Activated naive CD4-positive, alpha-beta T cell treated with anti-CD3 and anti-CD28 coated beads, Interleukin-2, amount 10 ng/mL, durations not matched to agents 7 days and 5 days (primary cell): ENCODE results near the gene PAFAH1B2.

Source experiments
- CTCF ChIA-PET: fragments of 350-600 bp; sonication (Branson Sonifier 250); formaldehyde crosslinking; loops from one replicate; lab custom pipeline; 2021; ENCODE audit warnings: antibody characterized with exemption; lab: Charles Lee
- DNase-seq: peaks from one replicate; pipeline ENCODE4 v3.0.0-alpha.2; 2020
- H3K27ac Mint-ChIP-seq: one replicate; pipeline ENCODE4 v1.8.0; 2021; ENCODE audit warnings: mild to moderate bottlenecking, moderate library complexity, mixed read lengths
- H3K27me3 Mint-ChIP-seq: one replicate; pipeline ENCODE4 v1.8.0; 2021; ENCODE audit warnings: mild to moderate bottlenecking, mixed read lengths
- H3K36me3 Mint-ChIP-seq: one replicate; pipeline ENCODE4 v1.8.0; 2021; ENCODE audit warnings: mixed read lengths
- H3K4me1 Mint-ChIP-seq: one replicate; pipeline ENCODE4 v1.8.0; 2021; ENCODE audit warnings: mixed read lengths
- H3K4me3 Mint-ChIP-seq: one replicate; pipeline ENCODE4 v1.8.0; 2021; ENCODE audit warnings: mild to moderate bottlenecking, moderate library complexity, mixed read lengths
- H3K9me3 Mint-ChIP-seq: one replicate; pipeline ENCODE4 v1.8.0; 2021; ENCODE audit warnings: mixed read lengths

Gene PAFAH1B2

DNA sequence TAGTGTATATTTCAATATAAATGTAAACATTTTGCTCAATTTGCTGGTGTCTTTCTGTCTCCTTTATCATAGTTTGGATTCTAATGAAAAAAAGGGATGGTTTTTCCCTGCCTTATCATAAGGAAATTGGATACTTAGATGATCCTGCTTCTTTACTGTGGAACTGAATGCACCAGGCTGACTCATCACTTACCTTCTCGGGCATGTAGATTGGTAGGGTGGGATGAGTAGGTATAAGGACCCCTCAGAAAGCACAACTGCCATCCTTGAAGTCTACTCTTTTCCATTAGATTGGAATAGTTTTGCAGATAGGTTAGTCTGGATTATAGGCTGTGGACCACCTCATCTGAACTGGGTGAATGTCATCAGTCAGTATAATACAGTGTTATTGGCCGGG, 26.9 kb downstream of the PAFAH1B2 start:
- H3K4me3 Mint-ChIP-seq = no peak overlapping the region
- H3K36me3 Mint-ChIP-seq = peaks cover 28% of the 10 kb centered on the region
- DNase-seq = no peak
- no peak overlapping the region for H3K27ac Mint-ChIP-seq
- H3K4me1 Mint-ChIP-seq = peaks cover 2% of the 10 kb centered on the region
- CTCF ChIA-PET = interaction anchor here (1.2 to 2.2 kb wide), 3 partner anchors 10 to 49 kb away, joined by 3 to 8 read pairs (median 4); no protein-coding TSS in a partner anchor
- no peaks in the 10 kb centered on the region for H3K27me3 Mint-ChIP-seq
- no peaks in the 10 kb centered on the region for H3K9me3 Mint-ChIP-seq

GRCh38 chr11:117171404-117172061, 27.4 kb downstream of the PAFAH1B2 start:
- Mint-ChIP-seq H3K4me3 (no peak overlapping the region), H3K27me3 (no peaks in the 10 kb centered on the region), H3K27ac (no peak overlapping the region), H3K9me3 (no peaks in the 10 kb centered on the region), H3K36me3 (peaks cover 24% of the 10 kb centered on the region), H3K4me1 (peaks cover 2% of the 10 kb centered on the region)
- DNase-seq = no peak
- CTCF ChIA-PET = interaction anchor here (0.8 to 2.2 kb wide), 4 partner anchors 9 to 49 kb away, joined by 3 to 17 read pairs (median 6); no protein-coding TSS in a partner anchor

DNA sequence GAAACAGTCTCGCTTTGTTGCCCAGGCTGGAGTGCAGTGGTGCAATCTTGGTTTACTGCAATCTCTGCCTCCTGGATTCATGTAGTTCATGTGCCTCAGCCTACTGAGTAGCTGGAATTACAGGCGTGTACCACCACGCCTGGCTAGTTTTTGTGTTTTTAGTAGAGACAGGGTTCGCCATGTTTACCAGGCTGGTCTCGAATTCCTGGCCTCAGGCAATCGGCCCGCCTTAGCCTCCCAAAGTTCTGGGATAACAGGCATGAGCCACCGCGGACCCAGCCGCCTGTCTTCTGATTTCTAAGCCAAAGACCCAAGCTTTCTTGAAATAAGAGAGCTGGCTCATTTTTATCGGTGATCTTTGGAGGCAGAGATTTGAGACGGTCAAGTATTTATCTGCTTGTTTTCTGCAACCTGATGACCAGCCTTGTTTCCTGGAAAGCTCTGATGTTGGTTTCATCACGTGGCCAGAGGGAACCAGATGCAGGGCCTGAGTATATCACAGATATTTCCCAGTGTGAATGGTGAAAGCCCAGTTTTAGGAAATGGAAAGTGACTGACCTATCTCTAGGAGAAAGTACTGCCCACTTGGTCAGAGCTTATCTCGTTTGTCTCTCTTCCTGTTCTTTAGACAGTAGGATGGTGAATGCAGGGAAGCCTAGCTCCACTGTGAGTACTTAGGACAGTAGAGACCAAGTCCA, 28.8 kb downstream of the PAFAH1B2 start:
- H3K27ac Mint-ChIP-seq = no peak overlapping the region
- peaks cover 5% of the 10 kb centered on the region for H3K4me1 Mint-ChIP-seq
- H3K36me3 Mint-ChIP-seq = peaks cover 18% of the 10 kb centered on the region
- DNase-seq = no peak
- H3K9me3 Mint-ChIP-seq = no peaks in the 10 kb centered on the region
- CTCF ChIA-PET = interaction anchor here (0.8 to 1.9 kb wide), 4 partner anchors 9 to 382 kb away, joined by 3 to 17 read pairs (median 4); partner anchors contain the start of gene APOA5
- H3K4me3 Mint-ChIP-seq = no peak overlapping the region
- no peaks in the 10 kb centered on the region for H3K27me3 Mint-ChIP-seq

DNA sequence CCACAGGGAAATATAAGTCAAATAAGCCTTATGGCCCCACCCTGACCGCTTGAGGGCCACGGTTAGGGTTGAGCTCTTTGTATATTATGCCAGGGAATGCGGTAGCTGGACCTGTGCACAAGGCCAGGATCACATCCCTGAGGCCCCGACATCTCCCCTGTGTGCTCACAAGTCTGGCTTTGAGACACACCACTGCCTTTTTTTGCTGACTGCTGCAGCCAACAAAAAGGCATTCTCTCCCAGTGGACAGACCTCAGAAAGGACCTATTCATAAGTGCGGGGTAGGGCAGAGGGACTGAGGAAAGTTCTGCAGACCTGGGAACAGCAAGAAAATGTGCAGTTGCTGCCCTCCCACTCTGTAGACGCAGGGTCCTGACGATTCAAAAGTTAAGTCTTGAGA, 31.0 kb downstream of the PAFAH1B2 start:
- no peak overlapping the region for H3K4me3 Mint-ChIP-seq
- no peaks in the 10 kb centered on the region for H3K27me3 Mint-ChIP-seq
- peaks cover 11% of the 10 kb centered on the region for H3K36me3 Mint-ChIP-seq
- H3K4me1 Mint-ChIP-seq = peaks cover 19% of the 10 kb centered on the region
- H3K9me3 Mint-ChIP-seq = no peaks in the 10 kb centered on the region
- no peak overlapping the region for H3K27ac Mint-ChIP-seq
- DNase-seq = no peak
- CTCF ChIA-PET = no interaction called here

DNA sequence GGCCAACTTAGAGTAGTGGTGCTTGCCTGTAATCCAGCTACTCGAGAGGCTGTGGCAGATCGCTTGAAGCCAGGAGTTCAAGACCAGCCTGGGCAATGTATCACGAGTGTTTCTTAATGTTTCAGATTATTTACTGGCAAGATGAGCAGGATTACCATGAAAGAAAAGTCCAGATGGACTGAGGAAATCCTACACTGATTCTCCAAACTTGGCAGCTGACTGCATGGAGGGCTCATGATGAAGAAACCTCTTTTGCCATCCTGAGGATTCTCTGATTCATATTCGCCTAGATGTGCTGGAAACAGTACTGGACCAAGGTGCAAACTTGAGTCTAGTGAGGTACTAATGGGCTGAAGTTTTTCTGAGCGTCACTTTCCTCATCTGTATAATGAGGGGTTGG, 31.7 kb downstream of the PAFAH1B2 start:
- Mint-ChIP-seq H3K27ac (no peak overlapping the region), H3K9me3 (no peaks in the 10 kb centered on the region), H3K4me3 (no peak overlapping the region), H3K36me3 (peaks cover 8% of the 10 kb centered on the region), H3K27me3 (no peaks in the 10 kb centered on the region), H3K4me1 (peaks cover 26% of the 10 kb centered on the region)
- CTCF ChIA-PET = interaction anchor here (1.0 kb wide), 1 partner anchor 32 kb away, joined by 3 read pairs; the partner anchor contains the start of gene PAFAH1B2
- DNase-seq = no peak

DNA sequence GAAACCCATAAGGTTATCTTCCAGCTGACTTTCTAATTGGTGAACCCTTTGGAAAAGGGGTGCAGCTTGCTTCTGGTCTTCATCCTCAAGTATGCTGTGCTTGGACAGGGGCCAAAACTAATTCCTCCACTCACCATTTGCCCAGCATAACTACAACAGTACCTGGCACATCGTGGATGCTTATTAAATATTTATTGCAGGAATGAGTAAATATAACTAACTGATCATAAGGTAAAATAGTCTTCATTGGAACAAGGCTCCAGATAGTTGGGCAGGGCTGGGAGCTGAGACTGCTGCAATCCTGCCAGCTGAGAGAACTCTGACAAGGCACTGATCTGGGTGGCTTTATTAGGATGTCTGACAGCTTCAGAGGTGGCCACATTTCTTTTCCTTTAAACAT, 32.1 kb downstream of the PAFAH1B2 start:
- no peaks in the 10 kb centered on the region for H3K9me3 Mint-ChIP-seq
- peaks cover 30% of the 10 kb centered on the region for H3K4me1 Mint-ChIP-seq
- CTCF ChIA-PET = interaction anchor here (1.0 kb wide), 1 partner anchor 32 kb away, joined by 3 read pairs; the partner anchor contains the start of gene PAFAH1B2
- no peak overlapping the region for H3K27ac Mint-ChIP-seq
- peaks cover 5% of the 10 kb centered on the region for H3K36me3 Mint-ChIP-seq
- no peak overlapping the region for H3K4me3 Mint-ChIP-seq
- no peaks in the 10 kb centered on the region for H3K27me3 Mint-ChIP-seq
- no peak for DNase-seq

DNA sequence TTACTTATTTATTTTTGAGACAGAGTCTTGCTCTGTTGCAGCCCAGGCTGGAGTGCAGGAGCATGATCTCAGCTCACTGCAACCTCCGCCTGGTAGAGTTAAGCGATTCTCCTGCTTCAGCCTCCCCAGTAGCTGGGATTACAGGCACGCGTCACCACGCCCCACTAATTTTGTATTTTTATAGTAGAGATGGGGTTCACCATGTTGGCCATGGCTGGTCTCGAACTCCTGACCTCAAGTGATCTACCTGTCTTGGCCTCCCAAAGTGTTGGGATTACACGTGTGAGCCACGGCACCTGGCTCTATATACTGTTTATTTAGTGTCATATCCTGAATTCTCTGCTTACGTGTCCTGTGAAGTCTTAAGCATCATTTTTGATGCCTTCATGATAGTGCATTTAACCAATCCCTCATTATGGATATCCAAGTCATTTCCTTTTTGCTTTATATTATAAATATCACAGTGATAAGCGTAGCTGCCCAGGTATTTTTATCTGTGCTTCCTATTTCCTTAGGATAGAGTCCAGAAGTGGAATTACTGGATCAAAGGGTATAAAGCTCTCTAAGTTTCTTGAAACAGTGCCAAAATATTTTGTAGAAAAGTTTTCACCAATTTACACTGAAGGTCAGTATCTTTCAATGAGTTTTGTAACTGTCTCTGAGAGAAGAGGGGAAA, 33.6 kb downstream of the PAFAH1B2 start:
- H3K4me1 Mint-ChIP-seq = peaks cover 32% of the 10 kb centered on the region
- H3K9me3 Mint-ChIP-seq = no peaks in the 10 kb centered on the region
- peak overlapping the region; percentile 93 for H3K4me3 Mint-ChIP-seq
- H3K27me3 Mint-ChIP-seq = no peaks in the 10 kb centered on the region
- CTCF ChIA-PET = interaction anchor here (6.1 kb wide), 1 partner anchor 48 kb away, joined by 111 read pairs; no protein-coding TSS in a partner anchor
- peak overlapping the region; percentile 90 for H3K27ac Mint-ChIP-seq
- no peak for DNase-seq
- no peaks in the 10 kb centered on the region for H3K36me3 Mint-ChIP-seq

DNA sequence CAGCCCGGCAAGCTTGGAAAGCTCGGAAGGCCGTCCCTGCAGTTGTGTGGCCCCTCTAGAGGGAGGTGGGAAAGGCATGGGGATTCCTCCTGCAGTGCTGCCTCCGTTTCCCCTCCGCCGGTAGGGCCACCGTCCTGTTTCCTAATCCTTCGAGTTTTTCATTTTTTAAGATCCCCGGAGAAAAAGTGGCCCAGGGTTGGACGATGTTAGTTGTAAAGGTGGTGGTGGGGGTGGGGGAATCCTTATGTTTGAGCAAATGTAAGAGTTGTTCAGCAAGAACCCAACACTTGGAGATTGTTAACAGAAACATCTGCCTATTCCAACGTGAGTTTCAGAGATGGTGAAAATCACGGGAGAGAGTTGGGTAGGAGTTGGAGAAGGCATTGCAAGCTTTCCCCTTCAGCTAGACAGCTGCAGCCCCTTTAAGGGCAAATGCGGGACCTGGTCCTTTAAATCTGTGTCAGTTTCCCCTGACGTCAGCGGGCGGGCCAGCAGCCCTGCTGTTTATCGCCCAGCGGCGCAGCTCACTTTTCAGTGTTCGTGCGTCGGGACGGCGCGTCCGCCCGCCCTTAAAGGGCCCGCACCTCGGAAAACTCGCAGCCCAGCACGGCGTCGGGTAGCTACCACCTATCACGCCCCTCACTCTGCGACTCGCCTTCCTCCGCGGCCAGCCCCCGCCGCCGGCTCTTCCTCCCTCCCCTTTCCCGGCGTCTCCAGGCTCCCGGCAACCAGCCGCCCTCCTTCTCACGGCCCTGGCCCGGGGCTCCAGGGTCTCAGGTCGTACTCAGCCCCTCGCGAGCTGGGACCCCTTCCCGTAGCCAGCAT, 34.3 kb downstream of the PAFAH1B2 start, which contains the start of gene SIDT2:
SIDT2 (plus strand) TSS at position 534 of the 825 bp plus-strand sequence. CDS start 521 bp downstream, outside the sequence.
- DNase-seq = peak; percentile 95
- H3K27me3 Mint-ChIP-seq = no peaks in the 10 kb centered on the region
- peak within 1 kb of the TSS; percentile 93 for H3K4me3 Mint-ChIP-seq
- peaks cover 32% of the 10 kb centered on the region for H3K4me1 Mint-ChIP-seq
- H3K36me3 Mint-ChIP-seq = peaks cover 2% of the 10 kb centered on the region
- CTCF ChIA-PET = interaction anchor here (0.6 to 6.1 kb wide), 4 partner anchors 28 to 47 kb away, joined by 3 to 111 read pairs (median 3); partner anchors contain the start of gene PAFAH1B2
- H3K27ac Mint-ChIP-seq = peak within 1 kb of the TSS; percentile 90
- no peaks in the 10 kb centered on the region for H3K9me3 Mint-ChIP-seq

GRCh38 chr11:117179048-117179999, 35.2 kb downstream of the PAFAH1B2 start:
- Mint-ChIP-seq H3K27ac (peak overlapping the region; percentile 87), H3K27me3 (no peaks in the 10 kb centered on the region), H3K9me3 (no peaks in the 10 kb centered on the region), H3K4me3 (peak overlapping the region; percentile 93), H3K4me1 (peaks cover 30% of the 10 kb centered on the region), H3K36me3 (peaks cover 2% of the 10 kb centered on the region)
- peak; percentile 67 for DNase-seq
- CTCF ChIA-PET = interaction anchor here (0.6 to 6.1 kb wide), 11 partner anchors 12 to 57 kb away, joined by 3 to 111 read pairs (median 5); no protein-coding TSS in a partner anchor

DNA sequence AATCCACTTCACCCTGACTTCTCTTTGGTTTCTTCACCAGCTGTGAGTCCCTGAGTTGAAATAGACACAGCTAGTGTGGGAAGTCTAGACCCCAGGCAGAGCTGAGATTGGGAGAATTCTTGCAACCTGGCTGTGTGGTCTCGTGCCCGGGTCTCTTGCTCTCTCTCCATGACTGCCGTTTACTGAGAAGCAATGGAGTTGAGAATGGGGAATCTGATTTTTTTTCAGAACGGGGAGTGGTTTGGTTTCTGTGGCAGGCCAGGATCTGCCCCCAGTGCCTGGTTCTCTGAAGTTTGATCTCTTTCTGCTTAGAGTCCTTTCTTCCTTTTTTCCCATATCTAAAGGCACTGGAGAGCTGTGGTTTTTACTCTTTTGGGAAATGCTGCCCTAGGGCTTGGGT, 35.9 kb downstream of the PAFAH1B2 start:
- Mint-ChIP-seq H3K4me1 (peaks cover 30% of the 10 kb centered on the region), H3K27me3 (no peaks in the 10 kb centered on the region), H3K27ac (peak overlapping the region; percentile 87), H3K9me3 (no peaks in the 10 kb centered on the region), H3K4me3 (peak overlapping the region; percentile 93), H3K36me3 (peaks cover 2% of the 10 kb centered on the region)
- CTCF ChIA-PET = interaction anchor here (0.7 to 6.1 kb wide), 15 partner anchors 10 to 1749 kb away, joined by 3 to 111 read pairs (median 5); partner anchors contain the start of gene ZPR1
- DNase-seq = no peak

- DNase-seq = peak; percentile 79
- peaks cover 30% of the 10 kb centered on the region for H3K4me1 Mint-ChIP-seq
- H3K27ac Mint-ChIP-seq = peak overlapping the region; percentile 87
- CTCF ChIA-PET = interaction anchor here (0.6 to 6.1 kb wide), 21 partner anchors 9 to 1748 kb away, joined by 3 to 111 read pairs (median 4); partner anchors contain the start of gene ZPR1
- peaks cover 2% of the 10 kb centered on the region for H3K36me3 Mint-ChIP-seq
- peak overlapping the region; percentile 93 for H3K4me3 Mint-ChIP-seq
- no peaks in the 10 kb centered on the region for H3K27me3 Mint-ChIP-seq
- H3K9me3 Mint-ChIP-seq = no peaks in the 10 kb centered on the region
Measured at GRCh38 chr11:117180661-117181585, 36.8 kb downstream of the PAFAH1B2 start.
